Fibroblast of skin of scalp (primary cell): Measurements from ENCODE around the gene PCYT2.
"Not testable (repeated sequence)": the region's sequence is repeated elsewhere in the genome, so short reads cannot be mapped to it uniquely, and the experiment has no call there.

Experiments
- DNase-seq: peaks from one replicate; pipeline ENCODE4 v3.0.0-alpha.2; 2013

The PCYT2 gene

DNA sequence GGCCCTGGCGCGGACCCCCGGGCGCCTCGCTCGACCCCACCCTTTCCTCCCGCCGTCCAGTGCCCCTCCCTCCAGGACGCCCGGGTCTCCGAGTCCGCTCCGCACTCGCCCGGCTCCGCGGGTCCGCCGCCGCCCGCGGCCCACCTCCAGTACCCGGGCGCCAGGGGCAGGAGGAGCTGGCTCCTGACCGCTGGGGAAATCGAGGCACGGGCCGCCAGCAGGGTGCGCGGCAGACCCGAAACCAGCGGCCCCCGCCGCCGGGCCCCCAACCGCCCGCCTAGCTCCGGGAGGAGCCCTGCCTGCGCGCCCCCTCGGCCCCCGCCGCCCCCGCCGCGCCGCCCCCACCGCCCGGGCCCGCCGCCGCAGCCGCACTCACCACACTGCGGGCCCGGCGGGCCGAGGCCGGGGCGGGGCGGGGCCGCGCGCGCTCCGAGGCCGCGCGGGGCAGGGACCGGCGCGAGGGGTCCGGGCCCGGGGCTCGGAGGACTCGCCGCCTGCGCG, 16.0 kb upstream of the PCYT2 start:
- no peak for DNase-seq

DNA sequence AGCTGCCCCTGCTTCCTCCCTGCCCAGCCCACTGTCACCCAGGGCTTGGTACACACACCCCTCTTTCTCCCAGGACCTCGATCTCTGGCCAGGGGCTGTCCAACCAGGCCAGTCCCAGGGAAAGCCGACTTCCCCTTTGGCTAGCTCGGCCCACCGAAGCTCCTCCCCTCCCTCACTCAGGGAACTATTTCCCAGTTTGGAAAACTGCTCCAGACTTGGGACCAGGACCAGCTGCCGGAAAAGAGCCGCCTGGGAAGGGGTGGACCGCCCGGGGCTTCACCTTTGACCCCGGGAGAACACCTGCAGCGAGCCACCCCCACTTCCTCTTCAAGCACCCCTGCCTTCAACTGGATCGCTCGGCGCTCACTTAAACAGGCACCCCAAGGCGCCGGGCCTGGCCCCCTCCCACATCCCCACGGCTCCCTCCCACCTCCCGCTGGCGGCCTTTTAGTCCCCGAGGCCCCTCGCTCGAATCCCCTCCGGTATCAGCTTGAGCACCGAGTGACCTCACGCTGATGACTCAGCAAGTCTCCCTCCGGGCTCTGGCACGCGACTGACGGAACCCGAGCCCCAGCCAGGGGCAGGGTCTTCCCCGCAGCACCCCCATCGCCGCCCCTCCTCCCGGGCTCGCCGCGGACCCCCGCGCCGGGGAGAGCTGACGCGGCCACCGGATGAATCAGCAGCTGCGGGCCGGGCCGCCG, 15.4 kb upstream of the PCYT2 start:
- DNase-seq, result peak; percentile 82

DNA sequence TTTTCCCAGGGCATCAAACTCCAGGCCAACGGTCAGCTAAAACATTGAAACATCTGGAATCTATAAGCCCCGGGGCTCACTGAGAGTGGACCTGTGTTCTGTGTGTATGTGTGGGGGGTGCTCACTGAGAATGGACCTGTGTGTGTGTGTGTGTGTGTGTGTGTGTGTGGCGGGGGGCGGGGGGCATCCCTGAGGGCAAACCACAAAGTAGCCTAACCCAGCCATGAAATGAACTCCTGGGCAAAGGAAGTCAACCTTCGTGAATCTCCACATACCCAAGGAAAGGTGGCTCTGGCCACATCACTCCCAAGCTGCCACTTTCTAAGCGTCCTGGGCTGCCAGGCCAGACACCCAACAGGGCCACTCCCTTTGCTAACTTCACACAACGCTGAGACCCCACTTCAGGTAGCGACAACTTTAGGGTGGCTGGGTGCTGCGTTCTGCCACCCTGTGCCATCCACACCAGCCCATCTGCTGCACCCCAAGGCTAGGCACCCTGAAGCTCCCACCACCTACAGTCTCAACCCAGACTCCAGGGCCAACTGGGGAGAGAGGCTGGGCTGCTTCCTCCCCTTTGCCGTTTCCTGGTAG, 14.8 kb upstream of the PCYT2 start:
- no peak for DNase-seq

DNA sequence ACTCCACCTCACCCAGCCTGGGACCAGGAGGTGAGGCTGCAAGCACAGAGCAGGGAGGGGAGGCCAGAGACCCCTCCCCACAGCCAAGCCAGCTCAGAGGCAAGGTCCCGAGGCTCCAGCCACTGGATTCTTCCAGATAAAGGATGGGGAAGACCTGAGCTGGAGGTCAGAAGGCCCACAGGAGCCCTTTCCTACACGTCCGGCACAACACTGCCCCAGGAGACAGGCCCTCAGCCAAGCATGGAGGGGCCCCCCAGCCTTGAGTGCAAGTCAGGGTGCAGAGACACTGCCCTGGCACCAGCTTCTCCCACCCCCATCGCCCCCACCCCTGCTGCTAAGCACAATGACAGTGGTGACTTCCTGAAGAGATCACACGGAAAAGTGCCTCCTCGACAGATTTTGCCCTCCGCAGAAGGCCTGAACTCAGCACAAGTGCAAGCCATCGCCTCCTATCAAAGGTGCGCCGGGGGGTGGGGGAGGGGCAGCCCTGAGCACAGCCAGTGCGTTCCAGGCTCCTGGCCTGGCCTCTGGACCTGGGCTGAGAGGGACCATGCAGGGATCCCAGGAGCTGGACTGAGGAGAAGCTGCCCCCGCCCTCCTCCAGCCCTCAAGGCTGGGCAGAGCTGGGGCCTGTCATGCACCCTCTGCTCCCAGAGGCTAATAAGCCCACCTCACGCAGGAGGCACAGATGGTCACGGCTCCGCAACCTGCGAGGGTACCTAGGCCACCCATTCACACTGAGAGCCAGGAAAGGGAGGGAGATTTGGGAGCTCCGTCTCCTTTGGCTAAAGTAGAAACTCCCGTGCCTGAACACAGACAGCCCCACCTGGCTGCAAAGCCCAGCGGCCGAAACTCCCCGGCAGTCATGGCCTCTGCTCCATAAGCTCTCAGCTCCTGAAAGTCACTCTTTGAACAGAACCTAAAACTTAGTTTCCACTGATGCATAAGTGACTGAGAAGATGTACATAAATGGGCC, 13.6 kb upstream of the PCYT2 start:
- no peak for DNase-seq

- peak; percentile 80 for DNase-seq
Observed at GRCh38 chr17:81923302-81924260, 12.4 kb upstream of the PCYT2 start.

GRCh38 chr17:81922566-81923301, 11.5 kb upstream of the PCYT2 start:
- no peak for DNase-seq

DNA sequence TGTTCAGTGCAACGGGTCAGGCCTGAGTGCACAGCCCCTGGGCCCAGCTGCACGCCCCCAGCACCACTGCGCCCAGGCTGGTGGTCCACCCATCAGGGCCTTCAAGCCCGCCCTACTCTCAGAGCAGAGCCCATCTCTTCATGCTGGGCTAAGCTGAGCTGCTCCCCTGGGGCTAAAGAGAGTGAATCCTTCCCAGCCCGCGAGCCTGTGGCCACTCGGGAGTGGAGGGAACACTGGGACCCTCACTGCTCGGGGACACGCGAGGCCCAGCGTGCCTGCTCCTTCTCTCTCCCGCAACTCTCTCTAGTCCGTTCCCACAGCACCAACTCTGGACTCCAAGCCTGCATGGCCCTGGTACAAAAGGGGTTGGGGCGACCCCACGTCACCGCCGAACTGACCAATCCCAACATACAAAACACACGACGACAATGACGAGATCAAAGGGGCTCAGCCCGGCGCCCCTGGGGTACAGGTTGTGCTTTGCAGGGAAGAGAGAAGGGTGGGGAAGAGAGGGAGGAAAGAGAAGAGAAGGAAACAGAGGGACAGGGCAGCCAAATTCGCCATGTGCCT, 10.9 kb upstream of the PCYT2 start:
- DNase-seq, result no peak

GRCh38 chr17:81921537-81921862, 10.3 kb upstream of the PCYT2 start:
- no peak for DNase-seq

GRCh38 chr17:81920612-81921536, 9.7 kb upstream of the PCYT2 start:
- DNase-seq, result no peak

DNA sequence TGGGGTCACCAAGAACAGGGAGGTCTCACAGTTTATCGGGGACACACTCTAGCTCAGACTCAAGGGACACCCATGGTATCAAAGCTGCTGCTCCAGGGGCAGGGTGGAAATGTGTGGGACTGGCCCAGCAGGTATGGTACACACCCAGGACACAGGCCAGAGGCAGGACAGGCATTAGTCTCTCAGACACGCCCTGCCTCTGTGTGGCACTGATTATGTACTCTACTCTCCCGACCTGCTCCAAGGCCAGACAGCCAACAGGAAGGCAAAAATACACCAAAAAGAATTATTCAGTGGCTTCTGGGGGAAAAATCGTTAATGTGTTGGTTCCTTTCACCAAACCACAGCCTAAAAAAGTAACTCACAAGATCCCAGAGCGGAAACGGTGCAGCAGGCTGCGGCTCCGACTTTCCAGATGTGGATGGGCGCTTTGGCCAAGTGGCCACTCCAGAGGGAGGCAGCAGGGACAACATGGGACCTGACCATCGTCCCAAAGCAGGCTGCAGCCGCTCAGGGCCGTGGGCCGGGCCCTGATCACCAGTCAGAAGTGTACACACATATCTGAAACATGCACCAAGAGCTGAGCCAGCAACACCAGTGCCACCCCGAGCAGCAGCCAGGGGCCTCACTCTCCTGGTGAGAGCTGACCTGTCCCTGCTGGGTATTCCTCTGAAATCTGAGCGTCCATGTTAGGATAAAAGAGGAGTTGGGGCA, 7.8 kb upstream of the PCYT2 start:
- DNase-seq, result no peak

DNA sequence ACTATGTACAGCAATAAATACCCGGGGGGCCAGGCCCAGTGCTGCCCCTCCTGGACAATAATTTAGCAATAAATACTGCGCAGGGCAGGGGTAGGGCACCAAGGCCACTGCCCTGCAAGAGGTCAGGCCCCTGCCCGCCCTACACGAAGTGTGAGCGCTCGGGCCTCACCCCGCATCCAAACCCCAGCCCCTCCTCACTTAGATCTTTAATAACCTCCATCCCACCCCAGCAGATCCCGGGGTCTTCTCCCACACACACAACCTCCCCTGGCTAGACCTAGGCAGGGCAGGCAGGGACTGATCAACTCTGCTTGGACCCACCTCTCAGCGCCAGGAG, 7.1 kb upstream of the PCYT2 start:
- not testable (repeated sequence) for DNase-seq

GRCh38 chr17:81917565-81918332, 6.5 kb upstream of the PCYT2 start, which contains the start of gene SIRT7:
Gene SIRT7 (minus strand): TSS chr17:81918176. CDS start chr17:81918131, 45 bp downstream.
- peak; percentile 74 for DNase-seq

GRCh38 chr17:81916234-81917001, 5.2 kb upstream of the PCYT2 start:
- peak; percentile 46 for DNase-seq

GRCh38 chr17:81915331-81915730, 4.1 kb upstream of the PCYT2 start:
- no peak for DNase-seq

DNA sequence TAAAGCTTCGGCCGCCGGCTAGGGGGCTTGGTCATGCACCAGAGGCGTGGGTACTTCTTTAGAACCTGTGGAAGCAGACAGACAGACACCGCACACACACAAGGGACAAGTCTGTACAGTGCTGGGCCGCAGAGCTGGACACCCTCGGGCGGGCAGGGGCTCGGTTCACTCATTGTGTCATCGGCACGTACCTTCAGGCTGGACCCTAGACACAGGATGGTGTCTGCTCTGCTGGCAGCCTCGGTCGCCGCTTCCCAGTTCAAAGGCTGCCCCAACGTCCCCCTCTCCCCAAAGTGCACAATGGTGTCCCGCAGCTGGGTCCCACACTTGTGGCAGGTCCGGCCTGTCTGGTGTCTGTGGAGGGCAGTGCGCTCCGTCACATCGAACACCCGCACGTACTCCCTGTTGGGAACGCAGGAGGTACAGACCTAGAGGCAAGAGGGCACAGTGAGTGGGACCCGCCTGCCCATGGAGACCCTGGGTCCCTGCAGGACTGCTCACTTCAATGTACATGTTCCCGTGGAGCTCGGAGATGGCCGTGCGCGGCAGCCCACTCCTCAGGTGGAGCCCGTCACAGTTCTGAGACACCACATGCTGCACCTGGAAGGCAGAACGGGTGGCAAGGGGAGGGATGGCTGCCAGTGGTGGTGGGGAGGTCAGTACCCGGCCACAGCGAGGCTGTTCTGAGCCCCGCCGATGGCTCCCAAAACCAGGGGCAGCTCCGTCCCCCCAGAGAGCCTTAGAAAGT, 3.1 kb upstream of the PCYT2 start:
- no peak for DNase-seq

- DNase-seq, result no peak
Observed at GRCh38 chr17:81913394-81914102, 2.3 kb upstream of the PCYT2 start.
